GM13976 (cell line): ENCODE measurements around the gene FECH.
"Not testable (repeated sequence)": the region's sequence is repeated elsewhere in the genome, so short reads cannot be mapped to it uniquely, and the experiment has no call there.

Source experiments
- DNase-seq: peaks from one replicate; pipeline ENCODE4 v3.0.0; 2012; ENCODE audit warnings: low spot score
- in situ Hi-C: fragments of 300-500 bp; cut with MboI; formaldehyde crosslinking; loops from one replicate; pipeline ENCODE4 v1.12.0; 2022; ENCODE audit warnings: low sequenced_read_pairs, mixed read lengths, inconsistent platforms; ENCODE audit not compliant: unreplicated experiment
- TF ChIP-seq, protein P1 (sequence below): IDR thresholded peaks from 2 replicates; pipeline ENCODE4 v1.5.1; 2012; ENCODE audit warnings: borderline replicate concordance, mild to moderate bottlenecking; ENCODE audit not compliant: insufficient read depth; ENCODE audit errors: extremely low read depth, missing control alignments, control extremely low read depth

The FECH gene

DNA sequence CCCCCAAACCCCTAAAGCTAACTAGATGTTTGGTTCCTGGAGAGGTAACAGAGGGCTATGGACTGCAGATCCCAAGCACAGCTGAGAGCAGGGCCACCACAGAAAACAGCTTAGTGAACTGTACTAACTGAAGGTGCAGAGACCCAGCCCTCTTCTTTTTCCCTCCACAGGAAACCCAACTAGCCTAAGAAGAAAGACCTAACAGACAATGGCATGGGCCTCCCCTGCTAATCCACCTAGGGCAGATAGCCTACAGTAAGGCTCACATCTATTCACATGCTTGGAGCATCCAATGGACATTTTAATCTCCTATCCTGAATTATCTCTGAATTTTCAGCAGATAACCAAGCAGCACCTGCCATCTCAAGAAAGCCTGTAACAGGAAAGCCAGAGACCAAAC lies 8.8 kb upstream of the FECH start:
- no peak for DNase-seq
- TF ChIP-seq, protein P1, sequence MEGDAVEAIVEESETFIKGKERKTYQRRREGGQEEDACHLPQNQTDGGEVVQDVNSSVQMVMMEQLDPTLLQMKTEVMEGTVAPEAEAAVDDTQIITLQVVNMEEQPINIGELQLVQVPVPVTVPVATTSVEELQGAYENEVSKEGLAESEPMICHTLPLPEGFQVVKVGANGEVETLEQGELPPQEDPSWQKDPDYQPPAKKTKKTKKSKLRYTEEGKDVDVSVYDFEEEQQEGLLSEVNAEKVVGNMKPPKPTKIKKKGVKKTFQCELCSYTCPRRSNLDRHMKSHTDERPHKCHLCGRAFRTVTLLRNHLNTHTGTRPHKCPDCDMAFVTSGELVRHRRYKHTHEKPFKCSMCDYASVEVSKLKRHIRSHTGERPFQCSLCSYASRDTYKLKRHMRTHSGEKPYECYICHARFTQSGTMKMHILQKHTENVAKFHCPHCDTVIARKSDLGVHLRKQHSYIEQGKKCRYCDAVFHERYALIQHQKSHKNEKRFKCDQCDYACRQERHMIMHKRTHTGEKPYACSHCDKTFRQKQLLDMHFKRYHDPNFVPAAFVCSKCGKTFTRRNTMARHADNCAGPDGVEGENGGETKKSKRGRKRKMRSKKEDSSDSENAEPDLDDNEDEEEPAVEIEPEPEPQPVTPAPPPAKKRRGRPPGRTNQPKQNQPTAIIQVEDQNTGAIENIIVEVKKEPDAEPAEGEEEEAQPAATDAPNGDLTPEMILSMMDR: no peak
- in situ Hi-C loops: no loop called here

DNA sequence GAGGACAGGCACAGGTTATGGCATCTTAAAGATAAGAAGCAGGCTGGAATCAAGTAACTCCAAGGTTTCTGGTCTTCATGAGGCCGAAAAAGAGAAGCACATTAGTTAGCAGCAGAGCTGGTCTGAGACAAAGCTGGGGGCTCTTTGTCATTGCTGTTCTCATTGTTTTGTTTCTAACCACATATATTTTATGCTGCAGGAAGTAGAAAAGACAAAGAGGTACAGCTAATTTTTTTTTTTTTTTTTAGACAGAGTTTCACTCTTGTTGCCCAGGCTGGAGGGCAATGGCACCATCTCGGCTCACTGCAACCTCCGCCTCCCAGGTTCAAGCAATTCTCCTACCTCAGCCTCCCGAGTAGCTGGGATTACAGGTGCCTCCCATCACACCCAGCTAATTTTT lies 6.2 kb upstream of the FECH start:
- DNase-seq, in situ Hi-C loops: not testable (repeated sequence)

DNA sequence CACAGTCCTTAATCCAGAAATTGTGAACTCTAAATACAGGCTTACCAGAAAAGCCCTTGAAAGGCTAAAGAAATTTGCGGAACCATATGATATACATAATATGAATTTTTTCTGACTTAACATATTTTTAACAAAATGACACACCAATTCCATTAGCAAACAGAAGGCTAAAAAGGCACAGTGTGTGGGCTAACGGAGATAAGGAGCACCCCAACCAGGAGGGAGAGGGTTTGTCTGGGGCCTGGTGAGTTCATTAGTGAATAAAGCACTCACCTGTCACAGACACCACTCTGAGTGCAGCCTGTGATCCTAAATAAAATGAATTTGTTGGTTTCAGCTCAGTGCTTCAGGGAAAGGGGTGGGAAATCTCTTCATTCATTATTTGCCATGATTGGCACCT lies 2.7 kb upstream of the FECH start:
- in situ Hi-C loops: no loop called here
- DNase-seq: no peak
- TF ChIP-seq, protein P1: no peak

DNA sequence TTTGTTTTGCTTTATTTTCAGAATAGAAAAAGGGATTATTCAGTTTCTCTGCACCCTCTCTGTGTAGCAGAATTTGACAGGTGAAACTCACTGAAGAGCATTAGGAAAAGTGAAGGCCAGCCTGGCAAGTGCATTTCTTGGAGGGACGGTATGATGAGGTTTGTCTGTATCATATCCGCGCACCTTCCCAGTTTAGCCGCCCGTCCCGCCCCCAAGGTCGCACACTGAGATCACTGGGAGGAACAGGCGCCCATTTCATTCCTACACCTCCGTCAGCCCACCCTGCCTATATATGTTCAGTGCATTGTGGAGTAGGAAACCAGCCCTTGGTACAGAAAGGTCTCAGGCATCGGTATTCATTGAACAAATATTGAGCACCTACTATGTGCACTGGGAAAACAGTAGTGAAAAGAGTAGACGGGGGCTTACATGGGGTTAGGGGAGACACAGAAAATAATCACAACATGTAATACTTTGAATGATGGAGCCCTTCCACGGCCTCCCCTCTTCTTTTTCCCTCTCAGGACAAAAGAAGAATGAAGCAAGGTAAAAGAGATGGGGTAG lies 678 bp upstream of the FECH start:
- in situ Hi-C loops: no loop called here
- no peak for DNase-seq
- TF ChIP-seq, protein P1: no peak

DNA sequence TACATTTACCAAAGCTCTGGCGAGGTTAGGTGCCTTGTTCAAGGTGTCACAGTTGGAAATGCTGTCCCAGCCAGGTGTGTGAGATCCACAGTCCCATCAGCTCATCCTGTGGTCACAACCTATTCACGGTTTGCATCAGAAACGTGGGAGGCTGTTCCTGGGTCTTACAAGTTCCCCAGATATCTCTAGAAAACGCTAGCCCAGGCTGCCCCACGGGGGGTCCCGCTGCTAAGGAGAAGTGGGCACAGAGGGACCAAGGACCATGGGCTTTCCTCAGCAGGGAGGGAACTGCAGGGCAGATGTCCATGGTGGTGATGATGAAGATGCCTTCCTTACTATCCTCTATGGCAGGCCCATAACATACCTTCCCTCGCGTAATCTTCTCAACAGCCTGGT lies 649 bp downstream of the FECH start:
- TF ChIP-seq, protein P1: no peak
- in situ Hi-C loops: no loop called here
- DNase-seq: no peak

DNA sequence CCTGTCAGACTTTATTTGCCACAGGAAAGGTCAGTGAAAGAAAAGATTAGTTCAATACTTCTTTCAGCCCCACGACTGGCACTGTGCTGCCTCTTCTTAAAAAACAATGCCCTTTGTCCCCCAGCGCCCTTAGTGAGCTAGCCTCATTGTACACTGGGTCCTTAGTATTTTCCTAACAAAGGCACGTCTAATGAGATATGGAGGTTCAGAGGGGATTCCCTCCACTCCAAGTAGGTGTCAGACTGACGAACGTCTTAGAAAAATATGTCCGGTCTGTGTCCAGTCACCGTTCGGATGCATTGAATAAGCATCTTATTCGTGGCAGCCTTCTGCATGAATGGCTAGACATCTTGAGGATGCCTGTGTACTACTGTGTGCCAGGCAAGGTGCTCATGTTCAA lies 1.1 kb downstream of the FECH start:
- in situ Hi-C loops: no loop called here
- DNase-seq: no peak
- TF ChIP-seq, protein P1: no peak

DNA sequence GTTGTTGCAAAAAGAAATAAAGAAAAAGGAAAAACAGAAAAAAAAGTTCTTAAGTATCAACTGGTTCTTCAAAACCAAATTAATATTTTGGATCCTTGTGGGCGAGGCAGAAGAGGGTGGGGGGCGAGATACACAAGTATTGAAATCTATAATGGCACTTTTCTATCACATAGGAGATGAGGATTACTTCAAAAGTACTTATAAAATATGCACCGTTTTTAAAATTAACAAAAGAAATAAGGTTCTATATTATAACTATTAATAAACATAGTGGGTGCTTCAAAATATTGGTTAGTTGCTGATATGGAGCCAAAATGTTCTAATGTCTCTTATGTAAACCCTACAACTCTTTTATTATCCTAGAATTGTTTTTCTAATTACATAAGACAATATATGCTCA lies 2.1 kb downstream of the FECH start:
- TF ChIP-seq, protein P1: no peak
- DNase-seq: no peak
- in situ Hi-C loops: no loop called here
